GM06990 (cell line): ENCODE measurements around the gene CARD8.

Source experiments
- DNase-seq: peaks from one replicate; pipeline ENCODE4 v3.0.0-alpha.2; 2011; ENCODE audit not compliant: insufficient read length; ENCODE audit errors: extremely low read depth
- H3K27me3 ChIP-seq: replicated peaks from 2 replicates; pipeline ENCODE4 v1.6.0; 2011; ENCODE audit warnings: low read length; ENCODE audit not compliant: control insufficient read depth, insufficient read depth
- H3K36me3 ChIP-seq: 2 replicates; pipeline ENCODE4 v1.5.1; 2011; ENCODE audit warnings: low read length; ENCODE audit not compliant: control insufficient read depth, insufficient read depth
- H3K4me3 ChIP-seq: replicated peaks from 2 replicates; pipeline ENCODE4 v1.5.1; 2011; ENCODE audit warnings: low read depth, mild to moderate bottlenecking, control low read depth, low read length
- CTCF ChIP-seq: IDR thresholded peaks from 2 replicates; pipeline ENCODE4 v1.5.1; 2011; ENCODE audit warnings: low read length, control low read depth, mild to moderate bottlenecking, inconsistent platforms; ENCODE audit not compliant: insufficient read depth, poor library complexity, severe bottlenecking

Gene CARD8

GRCh38 chr19:48170817-48171347 lies 84.8 kb downstream of the CARD8 start:
- Histone ChIP-seq H3K4me3 (peak overlapping the region; percentile 94), H3K36me3 (peaks cover 3% of the 10 kb centered on the region), H3K27me3 (no peaks in the 10 kb centered on the region)
- DNase-seq: no peak
- TF ChIP-seq CTCF: no peak

GRCh38 chr19:48169939-48170803 lies 85.5 kb downstream of the CARD8 start, which contains the start of the genes LIG1 and ZSWIM9:
LIG1 (minus strand) TSS chr19:48170344; CDS start chr19:48165566, 4,778 bp downstream.
ZSWIM9 (plus strand) TSS chr19:48170680; CDS start chr19:48171803, 1,123 bp downstream.
- Histone ChIP-seq H3K36me3 (peaks cover under 1% of the 10 kb centered on the region), H3K4me3 (peak within 1 kb of the TSS; percentile 94), H3K27me3 (no peaks in the 10 kb centered on the region)
- TF ChIP-seq CTCF: no peak
- peak; percentile 96 for DNase-seq

DNA sequence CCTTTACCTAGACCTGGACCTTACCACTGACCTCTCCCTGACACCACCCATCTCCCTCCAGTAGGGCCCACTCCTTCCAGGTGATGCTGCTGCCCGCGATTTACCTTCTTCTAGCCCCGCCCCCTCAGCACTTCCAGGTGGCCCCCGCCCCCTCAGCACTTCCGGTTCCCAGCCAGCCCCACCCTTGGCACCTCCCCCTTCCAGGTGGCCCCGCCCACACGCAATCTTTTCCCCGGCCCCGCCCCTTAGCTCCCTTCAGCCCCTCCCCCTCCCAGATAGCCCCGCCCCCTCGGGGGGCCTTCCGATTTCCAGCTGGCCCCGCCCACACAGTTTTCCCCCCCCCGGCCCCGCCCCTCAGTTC lies 86.2 kb downstream of the CARD8 start:
- no peak for TF ChIP-seq CTCF
- no peak for DNase-seq

GRCh38 chr19:48168689-48169088 lies 87.0 kb downstream of the CARD8 start:
- Histone ChIP-seq H3K27me3 (no peaks in the 10 kb centered on the region), H3K36me3 (peaks cover 5% of the 10 kb centered on the region), H3K4me3 (no peak overlapping the region)
- no peak for DNase-seq
- TF ChIP-seq CTCF: no peak

More for the DNA sequence above, 86.2 kb downstream of the CARD8 start:
- peaks cover 2% of the 10 kb centered on the region for H3K36me3 ChIP-seq
- H3K27me3 ChIP-seq: no peaks in the 10 kb centered on the region
- H3K4me3 ChIP-seq: peak overlapping the region; percentile 94

- Histone ChIP-seq H3K36me3 (peaks cover 5% of the 10 kb centered on the region), H3K4me3 (no peak overlapping the region), H3K27me3 (no peaks in the 10 kb centered on the region)
- no peak for DNase-seq
- no peak for TF ChIP-seq CTCF
These were observed 97.4 kb downstream of the CARD8 start for GRCh38 chr19:48158210-48158790.
